PFSK-1 (cell line): ENCODE data around the gene ULK1.

ENCODE experiments used
- FOXP2 ChIP-seq: optimal IDR thresholded peaks from 2 replicates; pipeline ENCODE3; 2011; ENCODE audit warnings: borderline replicate concordance, control low read depth, inconsistent platforms; ENCODE audit not compliant: insufficient read depth; ENCODE audit errors: extremely low read length, extremely low read depth
- POLR2AphosphoS5 ChIP-seq: IDR thresholded peaks from 2 replicates; pipeline ENCODE4 v1.6.1; 2012; ENCODE audit warnings: low read depth, mild to moderate bottlenecking, control low read depth, low read length, moderate library complexity
- REST ChIP-seq, 2 experiments: IDR thresholded peaks; 2 replicates each; pipeline versions ENCODE4 v1.6.1 to v1.8.0; 2011 to 2012; ENCODE audit warnings: low read depth in 2 of 2, low read length in 2 of 2, control low read depth in 1 of 2, inconsistent platforms in 1 of 2, mild to moderate bottlenecking in 1 of 2, moderate library complexity in 1 of 2; ENCODE audit not compliant: insufficient read depth in 1 of 2
- SIN3A ChIP-seq: IDR thresholded peaks from 2 replicates; pipeline ENCODE4 v1.6.1; 2012; ENCODE audit warnings: mild to moderate bottlenecking, low read length, moderate library complexity, borderline replicate concordance; ENCODE audit not compliant: insufficient read depth
- TAF1 ChIP-seq: IDR thresholded peaks from 2 replicates; pipeline ENCODE4 v1.6.1; 2012; ENCODE audit warnings: low read length, control low read depth, borderline replicate concordance; ENCODE audit not compliant: insufficient read depth

Gene ULK1

DNA sequence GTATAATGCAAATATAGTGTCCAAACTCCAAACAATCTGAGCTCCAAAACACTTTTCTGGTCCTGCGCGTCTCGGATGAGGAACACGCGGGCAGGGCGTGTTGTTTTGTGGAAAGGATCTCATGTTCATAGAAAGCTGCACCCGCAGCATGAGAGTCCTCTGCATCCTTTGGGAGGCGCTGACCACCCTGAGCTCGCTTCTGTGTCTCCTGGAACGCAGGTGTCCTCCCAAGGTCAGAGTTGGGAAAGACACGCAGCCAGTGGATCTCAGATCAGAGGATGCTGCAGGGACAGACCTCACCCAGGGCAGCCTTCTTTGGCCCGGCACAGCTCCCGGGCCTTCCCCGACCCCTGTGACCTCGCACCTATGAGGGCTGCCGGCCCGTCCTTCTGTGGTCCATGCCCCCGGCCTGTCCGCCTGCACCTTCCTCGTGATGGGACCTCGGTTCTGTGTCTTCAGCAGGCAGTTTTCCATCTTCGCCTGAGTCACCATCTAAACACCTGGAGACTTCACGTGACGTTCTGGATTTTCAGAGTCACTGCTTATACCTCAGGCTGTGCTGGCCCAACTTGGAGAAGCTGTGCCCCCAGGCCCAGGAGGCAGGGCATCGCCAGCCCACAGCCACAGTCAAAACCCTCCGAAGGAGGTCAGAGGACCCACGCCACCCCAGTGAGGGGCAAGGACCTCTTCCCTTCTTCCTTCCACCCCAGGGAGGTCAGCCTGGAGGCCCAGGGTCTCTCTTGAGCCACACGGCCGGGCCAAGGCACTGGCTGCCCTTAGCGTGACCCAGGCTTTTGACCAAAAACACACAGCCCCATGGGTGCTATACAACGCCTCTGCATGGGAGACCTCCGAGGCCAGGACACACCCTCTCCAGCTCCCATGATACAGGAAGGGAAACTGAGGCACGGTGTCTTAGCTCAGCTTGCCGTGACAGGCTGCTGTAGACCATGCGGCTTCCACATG lies 40.3 kb upstream of the ULK1 start:
- no peak for TF ChIP-seq SIN3A
- TF ChIP-seq POLR2AphosphoS5, result no peak

GRCh38 chr12:131854861-131855476 lies 39.5 kb upstream of the ULK1 start:
- TF ChIP-seq SIN3A (no peak), REST (IDR thresholded peaks at IDR 0.05; ENCODE audit: insufficient read depth in 1 of 2, low read depth in 2 of 2, low read length in 2 of 2) (no peak), FOXP2 (no peak), POLR2AphosphoS5 (no peak), TAF1 (no peak)

DNA sequence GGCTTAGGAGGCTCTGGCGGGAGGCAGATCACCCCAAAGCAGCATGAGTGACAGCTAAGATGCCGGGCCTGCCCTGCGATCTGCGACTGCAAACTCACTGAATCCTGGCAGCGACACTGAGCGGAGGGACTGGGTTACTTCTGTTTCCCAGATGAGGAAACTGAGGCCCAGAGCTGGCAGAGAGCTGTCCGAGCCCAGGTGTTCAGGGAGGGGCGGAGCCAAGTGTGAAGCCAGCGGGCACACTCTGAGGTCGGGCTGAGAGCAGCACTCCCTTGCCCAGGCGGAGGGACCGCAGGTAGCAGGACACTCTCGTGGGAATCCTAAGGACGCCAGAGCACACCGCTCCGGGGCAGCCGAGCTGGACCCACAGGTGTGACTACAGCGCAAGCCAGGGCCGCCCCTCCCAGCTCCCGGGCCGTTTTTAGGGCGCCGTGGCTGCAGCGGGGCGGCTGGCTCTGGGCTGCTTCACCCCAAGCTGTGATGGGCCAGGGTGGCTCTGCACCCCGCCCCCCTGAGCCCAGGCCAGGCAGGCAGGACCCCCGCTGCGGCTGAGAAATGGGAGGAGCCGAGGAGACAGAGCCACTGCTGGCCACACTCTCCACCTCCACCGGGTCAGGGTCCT lies 38.8 kb upstream of the ULK1 start:
- TF ChIP-seq FOXP2 (no peak), POLR2AphosphoS5 (no peak)

DNA sequence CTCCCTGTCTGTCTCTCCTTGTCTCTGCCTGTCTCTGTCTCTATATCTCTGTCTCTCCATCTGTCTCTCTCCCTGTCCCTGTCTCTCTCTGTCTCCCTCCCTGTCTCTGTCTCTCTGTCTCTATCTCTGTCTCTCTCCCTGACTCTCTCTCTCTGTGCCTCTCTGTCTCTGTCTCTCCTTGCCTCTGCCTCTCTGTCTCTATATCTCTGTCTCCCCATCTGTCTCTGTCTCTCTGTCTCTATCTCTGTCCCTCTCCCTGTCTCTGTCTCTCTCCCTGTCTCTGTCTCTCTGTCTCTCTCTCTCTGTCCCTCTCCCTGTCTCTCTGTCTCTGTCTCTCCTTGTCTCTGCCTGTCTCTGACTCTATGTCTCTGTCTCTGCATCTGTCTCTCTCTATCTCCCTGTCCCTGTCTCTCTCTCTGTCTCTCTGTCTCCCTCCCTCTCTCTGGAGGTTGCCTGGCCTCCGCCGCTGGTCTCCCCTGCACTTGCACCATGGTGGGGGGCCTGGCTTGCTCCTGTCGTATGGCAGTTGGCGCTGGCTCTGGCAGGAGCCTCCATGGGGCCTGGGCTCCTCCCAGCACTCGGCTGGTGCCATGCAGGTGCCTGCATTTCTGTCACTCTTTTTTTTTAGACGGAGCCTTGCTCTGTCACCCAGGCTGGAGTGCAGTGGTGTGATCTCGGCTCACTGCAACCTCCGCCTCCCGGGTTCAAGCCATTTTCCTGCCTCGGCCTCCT lies 37.9 kb upstream of the ULK1 start:
- TF ChIP-seq FOXP2 (no peak), POLR2AphosphoS5 (no peak), SIN3A (no peak), TAF1 (no peak), REST (IDR thresholded peaks at IDR 0.05; ENCODE audit: insufficient read depth in 1 of 2, low read depth in 2 of 2, low read length in 2 of 2) (no peak)

DNA sequence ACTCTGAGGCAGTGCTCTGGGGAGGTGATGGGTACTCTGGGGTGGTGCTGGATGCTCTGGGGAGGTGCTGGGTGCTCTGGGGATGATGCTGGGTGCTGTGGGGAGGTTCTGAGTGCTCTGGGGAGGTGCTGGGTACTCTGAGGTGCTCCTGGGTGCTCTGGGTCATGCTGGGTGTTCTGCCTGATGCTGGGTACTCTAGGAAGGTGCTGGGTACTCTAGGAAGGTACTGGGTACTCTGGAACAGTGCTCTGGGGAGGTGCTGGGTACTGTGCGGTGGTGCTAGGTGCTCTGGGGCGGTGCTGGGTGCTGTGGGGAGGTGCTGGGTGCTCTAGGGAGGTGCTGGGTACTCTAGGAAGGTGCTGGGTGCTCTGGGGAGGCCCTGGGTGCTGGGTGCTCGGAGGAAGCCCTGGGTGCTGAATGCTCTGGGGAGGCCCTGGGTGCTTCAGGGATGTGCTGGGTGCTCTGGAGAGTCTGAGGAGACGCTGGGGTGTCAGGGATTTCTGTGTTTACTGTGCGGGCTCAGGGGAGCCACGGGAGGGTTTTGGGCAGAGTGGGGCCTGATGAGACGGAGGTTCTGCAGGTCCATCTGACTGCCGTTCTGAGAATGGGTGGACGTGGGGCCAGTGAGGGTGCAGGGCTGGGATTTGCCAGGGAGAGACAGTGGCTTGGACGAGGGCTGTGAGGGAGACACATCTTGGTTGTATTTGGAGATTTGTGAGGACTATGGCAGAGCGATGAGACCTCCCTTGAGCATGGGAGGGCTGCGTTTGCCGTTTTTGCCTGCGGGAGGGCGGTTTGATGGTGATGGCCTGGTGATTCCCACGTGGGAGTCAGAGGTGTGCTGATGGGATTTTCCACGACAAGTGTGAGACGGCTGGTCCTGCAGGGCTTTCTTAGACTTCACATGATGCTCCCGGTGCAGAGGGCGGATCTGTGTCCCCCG lies 36.2 kb upstream of the ULK1 start:
- TF ChIP-seq REST (IDR thresholded peaks at IDR 0.05; ENCODE audit: insufficient read depth in 1 of 2, low read depth in 2 of 2, low read length in 2 of 2), result no peak
- no peak for TF ChIP-seq FOXP2
- no peak for TF ChIP-seq SIN3A
- TF ChIP-seq POLR2AphosphoS5, result no peak
- no peak for TF ChIP-seq TAF1
